Tibial artery (tissue), 4 donors: ENCODE results near the gene FAM181B.

Source experiments
- DNase-seq, 2 donors: peaks; one replicate each; pipeline ENCODE4 v3.0.0-alpha.2; 2019
- H3K27ac ChIP-seq, 2 donors: fragments of 200-600 bp; sonication (generic) in 1 of 2; 1 replicate in 1 of 2; 2 replicates in 1 of 2; pipeline ENCODE4 v1.5.1; 2018 to 2019; ENCODE audit warnings: mild to moderate bottlenecking in 1 of 2
- H3K27me3 ChIP-seq, 2 donors: fragments of 200-600 bp; sonication (generic) in 1 of 2; one replicate each; pipeline versions ENCODE4 v1.5.1 to v1.6.0; 2016 to 2019
- H3K36me3 ChIP-seq, 3 donors: fragments of 200-600 bp; sonication (generic) in 2 of 3; one replicate each; pipeline ENCODE4 v1.5.1; 2016 to 2019; ENCODE audit warnings: mild to moderate bottlenecking in 2 of 3
- H3K4me1 ChIP-seq, 4 donors: fragments of 200-600 bp; sonication (generic) in 2 of 4; 1 replicate in 3 of 4; 2 replicates in 1 of 4; pipeline ENCODE4 v1.5.1; 2016 to 2019
- H3K4me3 ChIP-seq, 2 donors: fragments of 200-600 bp; sonication (generic) in 1 of 2; 1 replicate in 1 of 2; 2 replicates in 1 of 2; pipeline ENCODE4 v1.5.1; 2018 to 2019; ENCODE audit warnings: mild to moderate bottlenecking in 2 of 2
- H3K9me3 ChIP-seq, 3 donors: fragments of 200-600 bp; sonication (generic) in 1 of 3; one replicate each; pipeline ENCODE4 v1.5.1; 2016 to 2019
- CTCF ChIP-seq, 2 experiments: fragments of 200-600 bp in 1 of 2; fragments of 450-650 bp in 1 of 2; IDR thresholded peaks; one replicate each; pipeline ENCODE4 v1.5.1; 2017 to 2019; ENCODE audit warnings: antibody characterized with exemption in 2 of 2, mild to moderate bottlenecking in 1 of 2, moderate library complexity in 1 of 2
- intact Hi-C: fragments of 100-400 bp; cut with DNase I; formaldehyde crosslinking; loops from one replicate; pipeline ENCODE4 v1.15.0; 2023; ENCODE audit warnings: low total_unique reads

FAM181B gene

GRCh38 chr11:82722231-82722630 lies 11.4 kb downstream of the FAM181B start:
- peak overlapping the region in 1 of 2 donors; percentile 59 for H3K27ac ChIP-seq
- H3K27me3 ChIP-seq, result no peaks in the 10 kb centered on the region
- H3K9me3 ChIP-seq, result no peaks in the 10 kb centered on the region
- DNase-seq, result no peak
- TF ChIP-seq CTCF (IDR thresholded peaks at IDR 0.05), result no peak
- intact Hi-C loops, result no loop called here
- H3K4me1 ChIP-seq, result peaks cover 0 to 46% (median 19%) of the 10 kb centered on the region in 4 donors
- H3K4me3 ChIP-seq, result no peak overlapping the region
- H3K36me3 ChIP-seq, result no peaks in the 10 kb centered on the region

- intact Hi-C loops, result no loop called here
- no peak for TF ChIP-seq CTCF (IDR thresholded peaks at IDR 0.05)
Observed at GRCh38 chr11:82720267-82721065, 13.2 kb downstream of the FAM181B start.

GRCh38 chr11:82719361-82720105 lies 14.1 kb downstream of the FAM181B start:
- DNase-seq, result no peak
- Histone ChIP-seq H3K9me3 (no peaks in the 10 kb centered on the region), H3K4me1 (peaks cover 0 to 46% (median 19%) of the 10 kb centered on the region in 4 donors), H3K36me3 (no peaks in the 10 kb centered on the region), H3K27me3 (no peaks in the 10 kb centered on the region), H3K27ac (no peak overlapping the region), H3K4me3 (no peak overlapping the region)
- no peak for TF ChIP-seq CTCF (IDR thresholded peaks at IDR 0.05)
- intact Hi-C loops, result loop anchor here (2.0 to 10.0 kb wide), 2 partner anchors 145 to 525 kb away; no protein-coding TSS in a partner anchor

More at GRCh38 chr11:82720267-82721065, 13.2 kb downstream of the FAM181B start:
- no peaks in the 10 kb centered on the region for H3K36me3 ChIP-seq
- H3K27ac ChIP-seq, result no peak overlapping the region
- H3K9me3 ChIP-seq, result no peaks in the 10 kb centered on the region
- DNase-seq, result no peak
- H3K4me3 ChIP-seq, result no peak overlapping the region
- H3K27me3 ChIP-seq, result no peaks in the 10 kb centered on the region
- H3K4me1 ChIP-seq, result peaks cover 0 to 46% (median 19%) of the 10 kb centered on the region in 4 donors

DNA sequence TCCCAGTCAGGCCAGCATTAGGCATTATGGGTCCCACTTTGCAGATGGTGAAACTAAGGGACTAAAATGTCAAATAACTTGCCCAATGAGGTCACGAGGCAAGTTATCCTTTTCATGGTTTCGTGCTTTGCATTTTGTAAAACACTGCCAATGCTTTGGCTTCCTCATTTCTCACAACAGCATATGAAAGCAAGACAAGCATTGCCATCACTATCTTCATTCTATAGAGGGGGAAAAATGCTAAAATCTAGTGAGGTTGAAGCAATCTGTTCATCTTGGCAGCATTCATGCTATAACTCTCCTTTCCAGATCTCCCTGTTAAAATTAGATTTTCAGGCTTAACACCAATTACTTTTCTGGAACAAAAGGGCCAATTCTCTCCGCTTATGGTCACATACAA lies 14.8 kb downstream of the FAM181B start:
- TF ChIP-seq CTCF (IDR thresholded peaks at IDR 0.05), result no peak
- H3K27me3 ChIP-seq, result no peaks in the 10 kb centered on the region
- no peak for DNase-seq
- peaks cover 0 to 41% (median 15%) of the 10 kb centered on the region in 4 donors for H3K4me1 ChIP-seq
- H3K27ac ChIP-seq, result no peak overlapping the region
- no peaks in the 10 kb centered on the region for H3K36me3 ChIP-seq
- no peaks in the 10 kb centered on the region for H3K9me3 ChIP-seq
- intact Hi-C loops, result loop anchor here (2.0 to 10.0 kb wide), 2 partner anchors 146 to 526 kb away; no protein-coding TSS in a partner anchor
- no peak overlapping the region for H3K4me3 ChIP-seq

- Histone ChIP-seq H3K36me3 (no peaks in the 10 kb centered on the region), H3K4me3 (no peak overlapping the region), H3K4me1 (peaks cover 0 to 36% (median 10%) of the 10 kb centered on the region in 4 donors), H3K27ac (no peak overlapping the region), H3K9me3 (no peaks in the 10 kb centered on the region), H3K27me3 (no peaks in the 10 kb centered on the region)
- peak; percentile 67 to 82 for TF ChIP-seq CTCF (IDR thresholded peaks at IDR 0.05)
- DNase-seq, result no peak
- intact Hi-C loops, result loop anchor here (2.0 to 10.0 kb wide), 2 partner anchors 146 to 526 kb away; no protein-coding TSS in a partner anchor
Observed at GRCh38 chr11:82718307-82718706, 15.4 kb downstream of the FAM181B start.
